ENCODE results near the gene CYP4F2.

GRCh38 chr19:15905026-15905425 is 7.2 kb upstream of the CYP4F2 start:
- TF ChIP-seq CTCF (IDR thresholded peaks at IDR 0.05; ENCODE audit: poor library complexity, severe bottlenecking) (no peak), REST (IDR thresholded peaks at IDR 0.05; ENCODE audit: borderline replicate concordance) (no peak), TAF1 (IDR thresholded peaks at IDR 0.05; ENCODE audit: low read depth) (no peak), POLR2AphosphoS5 (IDR thresholded peaks at IDR 0.05) (no peak), EZH2 (IDR thresholded peaks at IDR 0.05; ENCODE audit: borderline replicate concordance, insufficient read depth, low read length, poor library complexity, severe bottlenecking) (no peak), RAD21 (conservative IDR thresholded peaks at IDR 0.05) (no peak), MXI1 (conservative IDR thresholded peaks at IDR 0.05; ENCODE audit: poor library complexity, severe bottlenecking) (no peak), EP300 (conservative IDR thresholded peaks at IDR 0.05; ENCODE audit: poor library complexity, severe bottlenecking) (no peak), SMC3 (conservative IDR thresholded peaks at IDR 0.05; ENCODE audit: poor library complexity) (no peak)

All from neural cell (in vitro differentiated cells).